Breast epithelium (tissue), 3 donors: ENCODE measurements around the gene EMCN.

Experiments used
- POLR2A ChIP-seq: fragments of 450-650 bp; IDR thresholded peaks from one replicate; pipeline ENCODE4 v1.6.1; 2016; ENCODE audit warnings: antibody characterized with exemption, mild to moderate bottlenecking, moderate library complexity
- POLR2AphosphoS5 ChIP-seq, 3 donors: sonication (generic); formaldehyde crosslinking; IDR thresholded peaks; one replicate each; pipeline ENCODE4 v1.6.1; 2017; ENCODE audit warnings: antibody characterized with exemption in 3 of 3
- TF ChIP-seq, protein P1 (sequence below), 3 donors: fragments of 450-650 bp; IDR thresholded peaks; one replicate each; pipeline ENCODE4 v1.5.1; 2016 to 2017; ENCODE audit warnings: antibody characterized with exemption in 3 of 3, mild to moderate bottlenecking in 3 of 3, moderate library complexity in 3 of 3

DNA sequence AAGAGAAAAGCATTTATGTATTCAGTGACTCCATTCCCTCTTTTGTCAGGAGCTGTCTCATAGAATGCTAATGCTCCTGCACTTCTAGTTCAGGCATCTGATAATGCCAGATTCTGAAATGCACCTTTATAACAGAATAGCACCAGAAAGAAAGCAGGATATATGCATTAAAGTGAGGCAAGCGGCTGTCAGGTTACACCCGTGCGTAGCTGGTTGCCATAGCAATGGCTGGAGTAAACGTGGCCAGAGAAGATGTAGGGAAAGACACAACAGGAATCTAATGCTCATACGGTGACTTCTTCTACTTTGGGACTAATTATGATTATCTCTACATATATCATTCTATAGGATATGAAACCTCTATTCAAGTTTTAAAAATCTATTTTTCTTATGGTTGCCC is 5.9 kb downstream of the EMCN start:
- no peak for TF ChIP-seq POLR2A
- TF ChIP-seq, protein P1, sequence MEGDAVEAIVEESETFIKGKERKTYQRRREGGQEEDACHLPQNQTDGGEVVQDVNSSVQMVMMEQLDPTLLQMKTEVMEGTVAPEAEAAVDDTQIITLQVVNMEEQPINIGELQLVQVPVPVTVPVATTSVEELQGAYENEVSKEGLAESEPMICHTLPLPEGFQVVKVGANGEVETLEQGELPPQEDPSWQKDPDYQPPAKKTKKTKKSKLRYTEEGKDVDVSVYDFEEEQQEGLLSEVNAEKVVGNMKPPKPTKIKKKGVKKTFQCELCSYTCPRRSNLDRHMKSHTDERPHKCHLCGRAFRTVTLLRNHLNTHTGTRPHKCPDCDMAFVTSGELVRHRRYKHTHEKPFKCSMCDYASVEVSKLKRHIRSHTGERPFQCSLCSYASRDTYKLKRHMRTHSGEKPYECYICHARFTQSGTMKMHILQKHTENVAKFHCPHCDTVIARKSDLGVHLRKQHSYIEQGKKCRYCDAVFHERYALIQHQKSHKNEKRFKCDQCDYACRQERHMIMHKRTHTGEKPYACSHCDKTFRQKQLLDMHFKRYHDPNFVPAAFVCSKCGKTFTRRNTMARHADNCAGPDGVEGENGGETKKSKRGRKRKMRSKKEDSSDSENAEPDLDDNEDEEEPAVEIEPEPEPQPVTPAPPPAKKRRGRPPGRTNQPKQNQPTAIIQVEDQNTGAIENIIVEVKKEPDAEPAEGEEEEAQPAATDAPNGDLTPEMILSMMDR (IDR thresholded peaks at IDR 0.05) = no peak
- no peak for TF ChIP-seq POLR2AphosphoS5 (IDR thresholded peaks at IDR 0.05)
